SU-DHL-6 (cell line): Measurements from ENCODE around the gene GC.

Experiments
- EZH2phosphoT487 ChIP-seq: fragments of 200-600 bp; sonication (generic), shearing (Covaris generic); conservative IDR thresholded peaks from 2 replicates; pipeline ENCODE4 v1.6.1; 2018; ENCODE audit warnings: mild to moderate bottlenecking, antibody characterized with exemption, low read length, moderate library complexity, mixed read lengths
- TF ChIP-seq, protein P1 (sequence below): fragments of 200-600 bp; sonication (generic); IDR thresholded peaks from one replicate; pipeline ENCODE4 v1.5.1; 2017; ENCODE audit warnings: antibody characterized with exemption, mild to moderate bottlenecking, low read length, moderate library complexity; ENCODE audit not compliant: insufficient read depth, poor library complexity, severe bottlenecking

- TF ChIP-seq, protein P1, sequence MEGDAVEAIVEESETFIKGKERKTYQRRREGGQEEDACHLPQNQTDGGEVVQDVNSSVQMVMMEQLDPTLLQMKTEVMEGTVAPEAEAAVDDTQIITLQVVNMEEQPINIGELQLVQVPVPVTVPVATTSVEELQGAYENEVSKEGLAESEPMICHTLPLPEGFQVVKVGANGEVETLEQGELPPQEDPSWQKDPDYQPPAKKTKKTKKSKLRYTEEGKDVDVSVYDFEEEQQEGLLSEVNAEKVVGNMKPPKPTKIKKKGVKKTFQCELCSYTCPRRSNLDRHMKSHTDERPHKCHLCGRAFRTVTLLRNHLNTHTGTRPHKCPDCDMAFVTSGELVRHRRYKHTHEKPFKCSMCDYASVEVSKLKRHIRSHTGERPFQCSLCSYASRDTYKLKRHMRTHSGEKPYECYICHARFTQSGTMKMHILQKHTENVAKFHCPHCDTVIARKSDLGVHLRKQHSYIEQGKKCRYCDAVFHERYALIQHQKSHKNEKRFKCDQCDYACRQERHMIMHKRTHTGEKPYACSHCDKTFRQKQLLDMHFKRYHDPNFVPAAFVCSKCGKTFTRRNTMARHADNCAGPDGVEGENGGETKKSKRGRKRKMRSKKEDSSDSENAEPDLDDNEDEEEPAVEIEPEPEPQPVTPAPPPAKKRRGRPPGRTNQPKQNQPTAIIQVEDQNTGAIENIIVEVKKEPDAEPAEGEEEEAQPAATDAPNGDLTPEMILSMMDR = no peak
- no peak for TF ChIP-seq EZH2phosphoT487
These were observed 18.5 kb downstream of the GC start for GRCh38 chr4:71765350-71765749.
